GM21515 (cell line): Measurements from ENCODE around the gene VPS4A.

Source experiments
- ATAC-seq: cut with Tn5 transposase; IDR thresholded peaks from one replicate; pipeline ENCODE4 v1.9.1; 2021; ENCODE audit not compliant: unreplicated experiment

Gene VPS4A

DNA sequence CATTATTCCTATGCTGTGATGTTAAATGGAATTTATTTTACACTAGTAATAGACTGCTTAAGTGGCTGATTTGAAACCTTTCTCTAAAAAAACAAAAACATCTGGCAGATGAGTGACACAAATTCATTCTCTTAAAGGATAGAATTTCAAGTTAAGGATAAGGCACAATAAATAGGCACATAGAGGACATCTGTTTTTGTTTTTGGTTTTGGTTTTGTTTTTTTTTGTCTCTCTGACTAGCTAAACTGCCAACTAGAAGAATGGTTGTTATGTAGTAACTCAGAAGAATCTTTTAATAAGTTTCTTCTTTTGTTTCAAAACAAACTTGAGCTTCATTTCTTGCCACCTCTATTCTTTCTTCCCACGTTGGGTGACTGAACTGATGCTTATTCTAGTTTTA lies 5.1 kb upstream of the VPS4A start:
- ATAC-seq: no peak

- no peak for ATAC-seq
Observed at GRCh38 chr16:69307091-69307490, 4.1 kb upstream of the VPS4A start.

GRCh38 chr16:69307856-69308255 lies 3.3 kb upstream of the VPS4A start:
- ATAC-seq: no peak

DNA sequence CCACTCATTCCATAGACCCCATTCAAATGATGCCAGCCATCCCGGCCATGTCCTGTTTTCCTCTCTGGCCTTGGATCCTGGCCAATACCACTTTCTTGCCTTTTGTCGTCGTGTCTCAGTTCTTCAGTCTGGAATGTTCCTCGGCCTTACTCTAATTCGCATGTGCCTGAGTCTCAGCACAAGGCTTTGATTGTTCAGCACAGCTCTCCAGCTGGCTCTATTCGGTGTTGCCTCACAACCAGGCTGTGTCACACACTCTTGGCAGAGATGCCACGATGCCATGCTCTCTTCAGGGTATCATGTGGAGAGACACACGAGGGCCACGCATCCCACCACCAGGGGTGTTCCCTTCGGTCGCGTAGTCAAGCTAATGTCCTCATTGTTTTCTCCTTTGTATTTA lies 1.8 kb upstream of the VPS4A start:
- no peak for ATAC-seq

GRCh38 chr16:69311533-69312387 lies 610 bp downstream of the VPS4A start:
- peak; percentile 33 for ATAC-seq

DNA sequence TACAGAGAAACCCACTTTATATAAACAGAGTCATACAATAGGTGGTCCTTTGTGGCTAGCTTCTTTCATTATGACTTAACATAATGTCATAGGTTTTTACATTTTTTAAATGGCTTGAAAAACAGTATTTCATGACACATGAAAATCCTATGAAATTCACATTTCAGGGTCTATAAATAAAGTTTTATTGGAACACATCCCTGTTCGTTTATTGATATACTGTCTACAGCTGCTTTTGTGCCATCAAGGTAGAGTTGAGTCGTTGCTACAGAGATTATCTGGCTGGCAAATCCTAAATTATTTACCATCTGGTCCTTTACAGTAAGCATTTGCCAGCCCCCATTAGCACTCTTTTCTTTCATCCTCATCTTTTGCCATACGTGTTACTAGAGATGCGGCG lies 2.3 kb downstream of the VPS4A start:
- ATAC-seq: no peak

DNA sequence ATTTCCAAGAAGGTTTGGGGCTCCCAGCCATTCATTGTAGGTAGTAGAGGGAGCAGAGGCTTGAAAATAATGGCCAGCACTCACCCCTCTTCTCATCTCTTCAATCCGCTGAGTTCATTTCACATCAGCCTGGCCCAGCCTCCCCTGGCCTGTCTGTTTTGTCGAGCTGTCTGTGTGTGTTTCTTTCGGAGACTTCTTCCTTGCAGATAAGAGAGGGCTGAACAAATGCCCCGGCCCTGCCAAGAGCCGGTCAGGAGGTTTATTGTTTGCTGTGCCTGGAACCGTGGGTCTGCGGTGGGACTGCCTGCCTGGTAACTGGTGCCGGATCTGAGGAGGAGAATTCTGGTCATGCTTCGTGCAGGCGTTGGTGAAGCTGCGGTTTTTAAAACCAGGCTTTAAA lies 3.4 kb downstream of the VPS4A start:
- ATAC-seq: no peak

DNA sequence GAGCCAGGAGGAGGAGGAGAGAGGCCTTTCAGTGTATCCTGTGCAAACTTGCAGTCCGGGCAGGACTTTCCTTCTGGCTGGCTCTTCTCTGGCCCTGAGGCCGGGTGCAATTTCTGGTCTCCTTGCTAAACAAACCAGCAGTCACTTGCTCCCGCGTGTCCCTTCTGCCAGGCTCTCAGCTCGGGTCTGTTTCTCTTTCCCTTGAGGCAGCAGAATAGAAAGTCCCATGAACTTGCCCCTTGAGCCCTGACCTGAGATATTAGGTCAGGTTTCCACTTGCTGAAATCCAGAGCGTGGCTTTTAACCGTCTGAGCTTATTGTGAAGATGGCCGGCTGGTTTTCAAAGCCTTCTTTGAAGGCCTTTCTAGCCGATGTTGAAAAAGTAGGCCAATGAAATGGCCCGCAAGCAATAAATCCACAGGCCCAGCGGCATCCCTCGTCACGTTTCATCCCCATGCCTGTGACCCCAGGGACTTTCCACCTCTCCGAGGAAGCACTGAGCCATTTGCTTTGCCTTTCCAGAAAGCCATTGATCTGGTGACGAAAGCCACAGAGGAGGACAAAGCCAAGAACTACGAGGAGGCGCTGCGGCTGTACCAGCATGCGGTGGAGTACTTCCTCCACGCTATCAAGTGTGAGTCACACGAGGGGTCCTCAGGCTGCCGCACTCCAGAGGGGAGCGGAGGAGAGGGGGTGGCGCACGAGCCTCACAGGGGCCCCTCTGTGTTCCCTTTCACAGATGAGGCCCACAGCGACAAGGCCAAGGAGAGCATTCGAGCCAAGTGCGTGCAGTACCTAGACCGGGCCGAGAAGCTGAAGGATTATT lies 4.5 kb downstream of the VPS4A start:
- no peak for ATAC-seq

DNA sequence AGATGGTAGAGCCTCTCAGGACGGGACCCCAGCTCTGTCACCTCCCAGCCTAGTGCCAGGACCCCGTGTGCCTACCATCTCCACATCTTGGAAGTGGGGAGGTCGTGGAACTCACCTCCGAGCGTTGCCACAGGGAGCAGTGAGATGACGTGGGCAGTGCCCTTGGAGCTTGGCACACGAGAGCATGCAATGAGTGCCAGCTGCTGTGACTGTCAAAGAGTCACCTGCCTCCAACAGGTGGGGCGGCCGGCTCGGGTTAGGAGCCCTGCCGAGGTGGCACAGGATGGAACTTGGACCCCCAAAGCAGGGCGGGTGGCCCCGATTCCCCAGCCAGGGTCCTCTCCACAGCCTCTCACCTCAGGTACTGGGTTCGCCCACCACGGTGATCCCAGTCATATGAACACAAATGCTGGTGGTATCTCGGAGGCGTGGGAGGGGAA lies 5.5 kb downstream of the VPS4A start:
- ATAC-seq: no peak

GRCh38 chr16:69318177-69318910 lies 7.2 kb downstream of the VPS4A start:
- no peak for ATAC-seq

DNA sequence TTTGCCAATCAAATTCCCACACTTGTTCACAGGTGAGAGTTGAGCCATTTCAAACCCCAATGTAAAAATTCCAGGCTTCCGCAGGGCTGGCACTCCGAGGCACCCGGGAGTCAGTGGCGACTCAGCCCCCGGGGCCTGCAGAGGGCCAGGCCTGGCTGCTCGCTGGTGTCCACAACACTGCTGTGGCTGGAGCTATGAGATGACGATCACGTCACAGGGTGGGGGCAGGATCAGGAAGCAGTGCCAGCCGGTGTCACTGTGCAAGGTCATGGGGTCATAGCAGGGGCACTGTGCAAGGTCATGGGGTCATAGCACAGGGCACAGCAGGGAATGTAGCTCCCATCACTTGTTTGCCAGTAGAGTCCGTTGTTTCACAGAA lies 7.8 kb downstream of the VPS4A start:
- no peak for ATAC-seq

DNA sequence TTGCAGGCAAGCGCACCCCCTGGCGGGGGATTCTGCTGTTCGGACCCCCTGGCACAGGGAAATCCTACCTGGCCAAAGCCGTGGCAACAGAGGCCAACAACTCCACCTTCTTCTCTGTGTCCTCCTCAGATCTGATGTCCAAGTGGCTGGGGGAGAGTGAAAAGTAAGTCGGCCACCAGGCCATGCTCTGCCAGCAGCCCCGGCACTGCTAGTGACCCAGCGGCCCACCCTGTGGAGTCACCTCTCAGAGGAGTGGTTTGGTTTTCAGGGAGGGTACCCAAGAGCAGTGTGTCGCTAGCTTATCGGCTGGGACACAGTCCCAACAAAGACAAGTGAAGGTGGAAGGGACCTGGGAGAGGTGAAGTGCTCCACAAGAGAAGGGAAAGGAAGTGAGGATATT lies 8.2 kb downstream of the VPS4A start:
- ATAC-seq: no peak

- ATAC-seq: no peak
Observed at GRCh38 chr16:69319826-69320739, 8.9 kb downstream of the VPS4A start.

- ATAC-seq: no peak
Observed at GRCh38 chr16:69320740-69321073, 9.6 kb downstream of the VPS4A start.

DNA sequence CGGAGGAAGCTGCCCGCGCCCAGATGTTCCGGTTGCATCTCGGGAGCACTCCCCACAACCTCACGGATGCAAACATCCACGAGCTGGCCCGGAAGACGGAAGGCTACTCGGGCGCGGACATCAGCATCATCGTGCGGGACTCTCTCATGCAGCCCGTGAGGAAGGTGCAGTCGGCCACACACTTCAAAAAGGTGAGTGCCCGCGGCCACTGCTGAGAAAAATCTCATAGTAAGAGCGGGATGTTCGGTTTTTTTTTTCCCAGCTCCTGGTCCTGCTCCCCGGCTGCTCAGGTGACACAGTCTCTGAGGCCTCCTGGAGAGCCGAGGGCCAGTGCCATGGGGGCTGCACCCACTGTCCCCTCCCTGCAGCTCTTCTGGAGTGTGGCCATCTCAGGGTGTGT lies 9.9 kb downstream of the VPS4A start:
- no peak for ATAC-seq

- no peak for ATAC-seq
Observed at GRCh38 chr16:69322343-69322742, 11.2 kb downstream of the VPS4A start.

DNA sequence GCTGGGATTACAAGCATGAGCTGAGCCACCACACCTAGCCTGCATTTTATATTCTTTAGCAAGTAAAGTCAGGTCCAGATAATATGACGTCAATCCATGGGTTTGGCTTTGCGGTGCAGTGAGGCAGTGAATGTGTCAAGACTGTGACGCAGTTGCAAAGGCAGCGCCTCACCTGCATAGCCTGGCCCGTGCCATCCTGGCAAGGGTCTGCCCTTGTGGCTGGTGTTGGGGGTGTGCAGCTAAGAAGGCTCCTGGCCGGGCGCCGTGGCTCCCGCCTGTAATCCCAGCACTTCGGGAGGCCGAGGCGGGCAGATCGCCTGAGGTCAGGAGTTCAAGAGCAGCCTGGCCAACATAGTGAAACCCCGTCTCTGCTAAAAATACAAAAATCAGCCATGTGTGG lies 12.3 kb downstream of the VPS4A start:
- ATAC-seq: no peak

GRCh38 chr16:69324013-69324531 lies 12.9 kb downstream of the VPS4A start:
- no peak for ATAC-seq

- ATAC-seq: no peak
Observed at GRCh38 chr16:69324585-69325253, 13.6 kb downstream of the VPS4A start.

DNA sequence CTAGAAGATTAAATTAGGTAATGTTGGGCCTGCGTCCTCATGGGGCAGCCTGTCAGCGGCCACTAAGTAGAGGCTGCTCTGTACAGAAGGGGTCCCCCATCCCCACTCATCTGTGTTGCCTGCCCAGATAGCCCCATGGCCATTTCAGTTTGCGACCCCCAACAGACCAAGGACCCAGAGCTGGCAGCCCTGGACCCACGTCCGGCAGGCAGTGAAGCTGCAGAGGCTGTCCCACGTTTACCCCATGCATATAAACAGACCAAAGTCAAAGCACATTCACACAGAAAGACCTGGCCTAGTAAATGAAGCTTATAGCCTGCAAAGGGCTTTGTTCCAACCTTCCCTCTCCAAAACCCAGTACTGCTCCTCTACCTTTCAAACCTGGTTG lies 14.6 kb downstream of the VPS4A start:
- no peak for ATAC-seq
